HEK293 (cell line): ENCODE results near the gene RTN4IP1.

Experiments used
- CTCF ChIP-seq: fragments of 450-650 bp; formaldehyde crosslinking; IDR thresholded peaks from 2 replicates; pipeline ENCODE4 v1.5.1; 2016; ENCODE audit warnings: missing biosample characterization, missing genetic modification characterization
- SP2 ChIP-seq: fragments of 450-650 bp; formaldehyde crosslinking; IDR thresholded peaks from 2 replicates; pipeline ENCODE4 v1.5.1; 2016; ENCODE audit warnings: missing biosample characterization, missing genetic modification characterization
- ZBTB7A ChIP-seq: fragments of 450-650 bp; formaldehyde crosslinking; IDR thresholded peaks from 2 replicates; pipeline ENCODE4 v1.5.1; 2016; ENCODE audit warnings: low read depth, missing biosample characterization, missing genetic modification characterization
- ZEB2 ChIP-seq: fragments of 450-650 bp; formaldehyde crosslinking; IDR thresholded peaks from 2 replicates; pipeline ENCODE4 v1.5.1; 2016; ENCODE audit warnings: missing biosample characterization, missing genetic modification characterization
- ZNF391 ChIP-seq: fragments of 450-650 bp; formaldehyde crosslinking; IDR thresholded peaks from 2 replicates; pipeline ENCODE4 v1.5.1; 2016; ENCODE audit warnings: low read depth, missing biosample characterization, missing genetic modification characterization, borderline replicate concordance
- ZNF658 ChIP-seq: fragments of 450-650 bp; formaldehyde crosslinking; IDR thresholded peaks from 2 replicates; pipeline ENCODE4; 2016; ENCODE audit warnings: missing biosample characterization, missing genetic modification characterization
- ZSCAN30 ChIP-seq: fragments of 450-650 bp; IDR thresholded peaks from 2 replicates; pipeline ENCODE4 v1.5.1; 2018; ENCODE audit warnings: missing biosample characterization, mild to moderate bottlenecking, missing genetic modification characterization, moderate library complexity

- TF ChIP-seq SP2 (tag by site-specific recombination) (no peak), CTCF (tag by site-specific recombination) (no peak), ZEB2 (tag by site-specific recombination) (no peak), ZBTB7A (no peak), ZNF658 (no peak), ZNF391 (tag by site-specific recombination) (no peak), ZSCAN30 (tag by site-specific recombination) (no peak)
Observed at GRCh38 chr6:106537662-106538061, 91.6 kb downstream of the RTN4IP1 start.
